Ecto neural progenitor cell (in vitro differentiated cells): ENCODE measurements around the gene BCAS3.
"Not testable (repeated sequence)": the region's sequence is repeated elsewhere in the genome, so short reads cannot be mapped to it uniquely, and the experiment has no call there.

Source experiments
- DNase-seq: peaks from one replicate; pipeline ENCODE4 v3.0.0-alpha.2; 2018; ENCODE audit warnings: low spot score

The BCAS3 gene

DNA sequence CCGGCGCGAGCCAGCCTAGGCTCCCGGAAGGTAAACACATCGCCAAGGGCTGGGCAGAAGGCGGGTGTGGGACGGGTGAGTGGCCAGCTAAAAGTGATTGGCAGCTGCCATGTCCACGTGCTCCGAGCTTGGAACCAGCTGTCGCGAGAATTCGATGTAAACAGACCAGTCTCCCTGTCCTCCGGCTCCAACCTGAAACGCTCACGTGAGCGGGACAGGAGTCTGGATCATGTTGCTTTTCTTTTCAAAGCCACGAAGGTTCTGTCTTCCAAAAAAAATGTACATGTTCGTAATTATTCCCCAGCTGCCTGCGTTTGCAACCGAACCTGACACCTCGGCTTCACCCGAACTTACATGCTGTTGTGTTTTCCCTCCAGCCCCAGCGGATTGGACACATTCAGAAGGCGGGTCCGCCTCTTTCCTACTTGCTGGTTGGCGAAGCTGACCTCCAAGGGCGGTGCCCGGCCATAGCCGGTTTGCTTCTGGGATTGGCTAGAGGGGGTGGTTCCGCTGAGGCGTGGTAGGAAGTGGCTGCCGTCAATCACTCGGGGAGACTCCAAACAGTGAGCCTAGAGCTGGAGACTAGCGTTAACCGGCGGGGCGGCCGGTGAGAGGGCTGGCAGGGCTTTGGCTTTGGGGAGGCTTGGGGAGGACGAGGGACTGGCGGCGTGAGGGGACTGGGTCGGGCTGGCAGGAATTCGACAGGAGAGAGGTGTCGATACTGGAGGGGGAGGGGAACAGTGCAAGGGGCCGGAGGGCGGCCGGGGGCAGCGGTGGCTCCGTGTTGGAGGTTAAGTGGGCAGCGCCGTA, at the start of gene BCAS3:
Gene BCAS3, plus strand, starts transcription at position 544 of the 810 bp plus-strand sequence.
- DNase-seq, result peak; percentile 100

DNA sequence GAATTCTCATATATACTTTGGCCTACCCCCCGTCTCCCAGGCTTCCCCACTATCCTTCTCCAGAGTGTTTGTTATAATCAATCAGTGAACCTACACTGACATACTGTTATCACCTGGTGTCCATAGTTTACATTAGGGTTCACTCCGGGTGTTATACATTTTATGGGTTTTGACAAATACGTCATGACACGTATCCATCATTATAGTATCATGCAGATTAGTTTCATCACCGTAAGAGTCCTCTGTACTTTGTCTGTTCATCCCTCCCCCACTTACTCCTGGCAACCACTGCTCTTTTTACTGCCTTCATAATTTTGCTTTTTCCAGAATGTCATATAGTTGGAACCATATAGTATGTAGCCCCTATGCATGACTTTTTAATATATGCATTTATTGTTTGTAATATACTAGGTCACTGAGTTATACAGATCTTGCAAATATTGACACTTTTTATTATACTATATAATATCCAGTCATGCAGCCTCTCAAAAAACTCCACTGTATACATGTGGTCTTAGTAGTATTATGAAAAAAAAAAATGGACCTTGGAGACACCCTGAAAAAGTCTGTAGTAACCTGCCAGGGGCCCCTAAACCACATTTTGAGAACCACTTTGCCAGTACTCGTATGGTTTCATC, 49.3 kb upstream of the BCAS3 start:
- DNase-seq, result no peak

DNA sequence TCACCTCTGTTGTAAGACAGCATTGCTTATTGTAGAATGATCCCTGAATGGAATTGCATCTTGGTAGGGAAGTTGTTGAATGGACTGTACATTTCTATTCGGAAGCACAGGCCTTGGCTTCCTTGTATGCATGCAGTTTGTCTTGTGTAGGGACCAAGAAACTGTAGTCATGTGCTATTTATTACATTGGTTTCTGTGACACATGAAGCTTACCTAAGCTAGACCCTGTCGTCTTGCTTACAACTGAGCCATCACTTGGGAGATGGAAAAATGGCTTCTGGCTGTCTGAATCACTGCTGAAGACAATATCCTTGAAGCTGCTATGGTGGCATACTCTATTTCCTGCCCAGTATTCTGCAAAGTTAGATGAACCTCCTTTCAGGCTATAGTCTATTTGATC, 48.5 kb upstream of the BCAS3 start:
- DNase-seq, result no peak

DNA sequence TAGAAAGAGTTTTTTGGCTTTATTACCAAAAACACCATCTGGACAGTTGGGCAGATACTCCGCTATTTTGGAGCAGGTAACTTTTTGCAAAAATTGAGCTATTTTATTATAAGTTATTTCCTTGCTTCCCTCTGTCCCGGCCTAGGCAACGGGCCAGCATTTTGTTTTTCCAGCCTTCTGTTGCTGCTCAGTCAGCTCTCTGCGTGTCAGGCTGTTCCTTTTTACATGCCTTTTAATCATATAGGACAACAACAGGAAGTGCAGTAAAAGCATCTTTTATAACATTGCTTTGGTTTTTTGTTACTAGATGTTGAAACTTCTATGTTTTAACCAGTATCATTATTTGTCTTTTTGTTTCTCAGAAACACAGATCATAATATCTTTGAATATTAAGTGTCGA, 47.3 kb upstream of the BCAS3 start:
- no peak for DNase-seq

DNA sequence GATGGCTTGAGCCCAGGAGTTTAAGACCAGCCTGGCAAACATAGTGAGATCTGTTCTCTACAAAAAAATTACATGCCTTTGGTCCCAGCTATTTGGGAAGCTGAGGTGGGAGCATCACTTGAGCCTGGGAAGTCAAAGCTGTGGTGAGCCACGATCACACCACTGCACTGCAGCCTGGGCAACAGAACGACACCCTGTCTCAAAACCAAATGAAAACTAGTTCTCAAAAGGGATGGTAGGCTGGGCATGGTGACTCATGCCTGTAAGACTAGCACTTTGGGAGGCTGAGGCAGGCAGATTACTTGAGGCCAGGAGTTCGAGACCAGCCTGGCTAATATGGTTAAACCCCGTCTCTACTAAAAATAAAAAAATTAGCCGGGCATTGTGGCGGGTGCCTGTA, 46.5 kb upstream of the BCAS3 start:
- DNase-seq, result no peak

DNA sequence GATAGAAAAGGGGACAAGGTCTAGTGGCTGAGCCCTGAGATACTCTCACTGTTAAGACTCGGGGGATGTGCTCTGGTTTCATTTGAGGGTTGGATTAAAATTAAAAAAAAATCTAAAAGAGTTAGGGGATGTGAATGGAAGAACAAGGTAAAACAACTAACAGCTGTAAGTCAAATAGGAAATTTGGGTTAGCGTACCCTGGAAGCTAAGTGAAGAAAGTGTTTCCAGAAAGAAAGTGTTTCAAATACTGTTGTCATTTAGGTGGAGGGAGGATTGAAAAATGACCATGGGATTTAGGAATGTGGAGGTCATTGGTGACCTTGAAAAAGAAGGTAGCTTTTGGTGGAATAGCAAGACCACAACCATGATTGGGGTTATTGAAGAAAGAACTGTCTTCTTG, 40.0 kb upstream of the BCAS3 start:
- DNase-seq, result no peak

DNA sequence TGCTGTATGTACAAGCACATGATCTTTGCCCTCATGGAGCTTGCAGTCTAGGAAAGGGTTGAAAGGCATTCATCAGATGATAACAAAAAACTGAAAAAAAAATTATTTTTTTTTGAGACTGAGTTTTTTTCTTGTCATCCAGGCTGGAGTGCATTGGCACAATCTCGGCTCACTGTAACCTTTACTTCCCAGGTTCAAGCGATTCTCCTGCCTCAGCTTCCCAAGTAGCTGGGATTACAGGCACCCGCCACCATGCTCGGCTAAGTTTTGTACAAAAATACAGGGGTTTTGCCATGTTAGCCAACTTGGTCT, 38.7 kb upstream of the BCAS3 start:
- DNase-seq, result no peak

DNA sequence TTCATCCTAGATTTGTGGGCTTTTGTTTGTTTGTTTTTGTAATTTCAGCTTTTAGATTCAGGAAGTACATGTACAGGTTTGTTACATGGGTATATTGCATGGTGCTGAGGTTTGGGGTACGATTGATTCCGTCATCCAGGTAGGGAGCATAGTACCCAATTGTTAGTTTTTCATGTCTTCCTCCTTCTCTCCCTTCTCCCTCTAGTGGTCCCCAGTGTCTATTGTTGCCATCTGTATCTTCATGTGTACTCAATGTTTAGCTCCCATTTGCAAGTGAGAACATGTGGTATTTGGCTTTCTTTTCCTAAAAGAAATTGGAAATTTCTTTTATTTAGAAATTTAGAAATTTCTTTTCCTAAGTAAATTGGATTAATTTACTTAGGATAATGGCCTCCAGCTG, 37.1 kb upstream of the BCAS3 start:
- no peak for DNase-seq

DNA sequence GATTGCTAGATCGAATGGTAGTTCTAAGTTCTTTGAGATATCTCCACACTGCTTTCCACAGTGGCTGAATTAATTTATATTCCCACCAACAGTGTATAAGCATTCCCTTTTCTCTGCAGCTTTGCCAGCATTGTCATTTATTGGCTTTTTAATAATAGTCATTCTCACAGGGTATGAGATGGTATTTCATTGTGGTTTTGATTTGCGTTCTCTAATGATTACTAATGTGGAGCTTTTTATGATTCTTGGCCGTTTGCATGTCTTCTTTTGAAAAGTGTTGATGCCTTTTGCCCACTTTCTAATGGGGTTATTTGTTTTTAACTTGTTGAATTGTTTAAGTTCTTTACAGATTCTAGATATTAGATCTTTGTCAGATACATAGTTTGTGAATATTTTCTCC, 36.5 kb upstream of the BCAS3 start:
- no peak for DNase-seq

DNA sequence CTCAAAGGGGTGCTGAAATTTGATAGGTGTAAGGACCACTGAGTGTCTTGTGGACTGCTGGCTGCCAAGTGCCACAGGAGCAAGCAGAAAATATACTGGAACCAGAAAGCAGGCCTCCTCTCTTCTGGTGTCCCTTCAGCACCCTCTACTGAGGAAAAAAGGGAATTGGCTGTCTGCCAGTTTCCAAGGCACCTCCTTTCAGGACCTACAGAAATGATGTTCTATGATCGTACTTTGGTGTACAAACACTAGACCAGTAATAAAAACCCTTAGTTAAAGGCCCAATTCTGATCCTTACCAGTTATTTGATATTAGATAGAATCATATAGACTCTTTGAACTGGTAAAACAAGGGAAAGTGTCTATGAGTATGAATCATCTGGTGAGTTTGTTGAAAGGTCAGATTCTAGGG, 35.8 kb upstream of the BCAS3 start:
- DNase-seq, result peak; percentile 59

DNA sequence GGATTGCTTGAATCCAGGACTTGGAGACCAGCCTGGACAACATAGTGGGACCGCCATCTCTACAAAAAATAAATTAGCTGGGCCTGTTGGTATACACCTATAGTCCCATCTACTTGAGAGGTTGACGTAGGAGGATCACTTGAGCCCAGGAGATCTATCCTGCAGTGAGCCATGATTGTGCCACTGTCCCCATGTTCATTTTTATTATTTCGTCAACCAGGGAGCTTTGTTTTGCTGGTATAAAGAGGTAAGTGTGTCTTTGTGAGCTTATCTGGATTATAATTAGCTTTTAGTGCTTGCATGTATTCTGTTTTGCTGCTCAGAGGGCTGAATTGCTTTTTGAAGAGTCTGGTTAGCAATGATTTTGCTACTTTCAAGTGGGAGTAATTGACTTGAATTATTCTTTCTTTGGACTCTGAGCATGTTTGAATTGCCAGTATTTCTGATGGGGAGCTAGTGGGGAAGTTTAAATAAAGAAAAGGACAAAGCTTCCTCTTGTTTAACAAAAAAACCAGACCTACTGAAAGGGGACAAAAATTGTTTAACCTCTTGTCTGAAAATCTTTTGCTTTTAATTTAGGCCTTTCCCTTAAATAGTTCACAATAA, 31.6 kb upstream of the BCAS3 start:
- DNase-seq, result no peak

DNA sequence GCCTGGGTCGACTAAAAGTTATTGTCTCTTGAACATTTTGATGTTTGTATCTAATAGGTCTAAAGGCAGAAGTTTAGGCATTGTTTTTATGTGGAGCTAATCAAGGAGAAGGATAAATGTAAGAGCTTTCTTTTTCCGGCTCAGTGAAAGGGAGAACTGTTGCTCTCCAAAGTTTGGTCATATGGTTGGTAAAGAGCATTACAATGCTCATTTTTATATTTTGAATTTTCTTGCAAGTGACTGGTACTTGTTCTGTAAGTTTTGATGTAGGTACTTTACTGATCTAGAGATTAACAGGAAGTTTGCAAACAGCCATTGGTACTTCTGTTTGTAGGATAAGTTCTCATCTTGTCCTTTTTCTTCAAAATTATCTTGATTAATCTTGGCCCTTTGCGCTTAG, 30.9 kb upstream of the BCAS3 start:
- no peak for DNase-seq

DNA sequence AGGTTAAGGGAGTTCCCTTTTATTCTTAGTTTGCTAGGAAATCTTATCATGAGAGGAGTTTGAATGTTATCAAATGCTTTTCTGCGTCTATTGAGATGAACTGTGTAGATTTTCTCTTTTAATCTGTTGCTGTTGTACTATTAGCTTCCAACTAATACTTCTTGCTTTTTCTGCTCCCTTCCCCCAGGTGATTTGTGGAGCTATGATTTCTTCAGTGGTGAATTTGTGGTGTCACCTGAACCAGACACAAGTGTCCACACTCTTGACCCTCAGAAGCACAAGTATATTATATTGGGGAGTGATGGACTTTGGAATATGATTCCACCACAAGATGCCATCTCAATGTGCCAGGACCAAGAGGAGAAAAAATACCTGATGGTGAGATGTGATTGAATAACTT, 29.9 kb upstream of the BCAS3 start:
- no peak for DNase-seq

DNA sequence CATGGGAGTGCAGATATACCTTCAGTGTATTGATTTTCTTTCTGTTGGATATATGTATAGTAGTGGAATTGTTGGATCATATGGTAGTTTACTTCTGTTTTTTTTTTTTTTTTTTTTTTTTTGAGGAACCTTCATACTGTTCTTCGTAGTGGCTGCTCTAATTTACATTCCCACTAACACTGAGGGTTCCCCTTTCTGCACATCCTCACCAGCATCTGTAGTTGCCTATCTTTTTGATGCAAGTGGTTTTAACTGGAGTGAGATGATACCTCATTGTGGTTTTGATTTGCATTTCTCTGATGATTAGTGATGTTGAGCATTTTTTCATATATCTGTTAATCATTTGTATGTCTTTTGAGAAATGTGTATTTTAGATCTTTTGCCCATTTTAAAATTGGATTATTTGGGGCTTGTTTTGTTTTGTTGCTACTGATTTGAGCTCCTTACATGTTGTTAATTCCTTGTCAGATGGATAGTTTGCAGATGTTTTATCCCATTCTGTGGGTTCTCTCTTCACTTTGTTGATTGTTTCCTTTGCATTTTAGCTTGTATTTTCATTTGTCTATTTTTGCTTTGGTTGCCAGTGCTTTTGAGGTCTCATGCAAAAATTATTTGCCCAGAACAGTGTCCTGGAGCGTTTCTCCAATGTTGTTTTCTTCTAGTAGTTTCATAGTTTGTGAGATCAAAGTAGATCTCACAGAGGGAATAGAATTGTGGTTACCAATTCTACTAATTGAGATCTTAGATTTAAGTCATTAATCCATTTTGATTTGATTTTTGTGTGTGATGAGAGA, 25.0 kb upstream of the BCAS3 start:
- no peak for DNase-seq

DNA sequence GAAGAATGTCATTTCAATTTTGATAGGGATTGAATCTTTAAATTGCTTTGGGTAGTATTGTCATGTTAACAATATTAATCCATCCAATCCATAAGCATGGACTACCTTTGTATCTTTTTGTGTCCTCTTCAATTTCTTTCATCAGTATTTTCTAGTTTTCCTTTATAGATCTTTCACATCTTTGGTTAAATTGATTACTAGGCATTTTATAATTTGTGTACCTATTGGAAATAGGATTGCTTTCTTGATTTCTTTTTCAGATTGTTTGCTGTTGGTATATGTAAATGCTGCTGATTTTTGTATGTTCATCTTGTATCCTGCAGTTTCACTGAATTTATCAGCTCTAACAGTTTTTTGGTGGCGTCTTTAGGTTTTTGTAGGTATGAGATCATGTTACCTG, 24.1 kb upstream of the BCAS3 start:
- DNase-seq, result no peak

DNA sequence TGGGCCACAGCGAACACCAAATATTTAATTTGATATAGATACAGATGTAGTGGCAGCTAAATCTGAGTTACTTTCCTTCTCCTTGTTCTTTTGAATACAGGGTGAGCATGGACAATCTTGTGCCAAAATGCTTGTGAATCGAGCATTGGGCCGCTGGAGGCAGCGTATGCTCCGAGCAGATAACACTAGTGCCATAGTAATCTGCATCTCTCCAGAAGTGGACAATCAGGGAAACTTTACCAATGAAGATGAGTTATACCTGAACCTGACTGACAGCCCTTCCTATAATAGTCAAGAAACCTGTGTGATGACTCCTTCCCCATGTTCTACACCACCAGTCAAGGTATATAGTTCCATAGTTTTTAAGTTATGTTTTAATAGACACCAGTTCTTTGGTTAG, 21.2 kb upstream of the BCAS3 start:
- no peak for DNase-seq

DNA sequence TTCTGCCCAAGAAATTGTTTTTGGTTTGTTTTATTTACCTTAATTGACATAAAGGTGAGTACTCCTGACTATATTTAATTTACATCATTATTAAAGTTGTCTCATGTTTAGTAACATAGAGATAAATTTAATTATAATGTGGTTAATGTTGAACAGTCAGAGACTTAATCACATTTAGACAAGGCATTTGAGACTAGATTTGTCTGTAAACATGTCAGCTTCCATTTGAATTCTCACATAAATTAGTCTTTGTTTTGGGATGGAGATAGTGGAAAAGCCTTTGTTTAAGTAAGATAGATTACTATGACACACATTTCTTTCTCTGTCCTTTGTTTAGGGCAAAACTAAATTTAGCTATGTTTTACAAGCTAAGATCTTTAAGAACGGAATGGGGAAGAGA, 18.5 kb upstream of the BCAS3 start:
- no peak for DNase-seq

DNA sequence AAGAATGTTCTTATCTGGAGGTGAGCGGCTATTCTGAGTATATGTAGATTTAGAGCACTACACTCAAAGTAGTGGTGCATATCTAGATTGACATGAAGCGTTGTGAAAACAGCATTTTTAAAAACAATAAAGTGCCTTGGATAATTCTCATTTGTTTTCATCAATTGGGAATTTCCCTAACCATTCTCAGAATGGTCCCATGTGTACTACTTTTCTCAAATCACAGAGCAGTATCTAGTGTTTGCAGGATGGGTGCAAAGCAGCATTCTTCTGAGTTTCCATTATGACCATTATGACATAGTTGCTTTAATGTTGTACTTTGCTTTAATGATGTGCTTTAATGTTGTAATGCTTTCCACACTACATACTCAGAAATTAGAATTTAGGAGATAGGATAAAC, 16.2 kb upstream of the BCAS3 start:
- no peak for DNase-seq

DNA sequence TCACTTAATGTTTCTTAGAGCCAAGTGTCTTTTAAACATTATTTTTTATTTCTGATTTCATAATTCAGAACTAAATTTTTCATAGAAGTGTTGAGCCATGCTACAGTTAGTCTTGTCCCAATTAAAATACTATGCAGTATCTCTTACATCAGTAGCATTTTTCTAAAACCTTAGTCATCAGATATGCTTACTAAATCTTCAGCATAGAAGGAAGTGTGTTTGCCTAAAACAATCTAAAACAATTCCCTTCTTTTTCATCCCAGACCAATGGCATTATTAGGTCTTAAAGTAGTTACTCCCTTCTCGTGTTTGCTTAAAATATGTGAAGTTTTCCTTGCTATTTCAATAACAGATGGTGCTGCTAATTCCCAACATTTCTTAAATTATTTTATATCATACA, 13.6 kb upstream of the BCAS3 start:
- DNase-seq, result no peak

DNA sequence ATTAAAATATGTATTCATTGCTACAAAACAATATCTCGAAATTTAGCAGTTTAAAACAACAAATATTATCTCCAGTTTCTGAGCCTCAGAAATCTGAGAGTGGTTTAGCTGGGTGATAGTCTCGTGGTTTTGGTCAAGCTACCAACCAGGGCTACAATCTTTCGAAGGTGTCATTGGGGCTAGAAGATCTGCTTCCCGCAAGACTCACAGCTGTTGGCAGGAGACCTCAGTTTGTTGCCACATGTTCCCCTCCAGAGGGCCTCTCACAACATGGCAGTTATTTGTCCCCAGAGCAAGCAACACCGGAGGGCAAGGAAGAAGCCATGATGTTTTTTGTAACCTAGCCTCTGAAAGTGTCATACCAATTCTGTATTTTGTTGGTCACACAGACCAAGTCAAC, 12.0 kb upstream of the BCAS3 start:
- DNase-seq, result no peak

DNA sequence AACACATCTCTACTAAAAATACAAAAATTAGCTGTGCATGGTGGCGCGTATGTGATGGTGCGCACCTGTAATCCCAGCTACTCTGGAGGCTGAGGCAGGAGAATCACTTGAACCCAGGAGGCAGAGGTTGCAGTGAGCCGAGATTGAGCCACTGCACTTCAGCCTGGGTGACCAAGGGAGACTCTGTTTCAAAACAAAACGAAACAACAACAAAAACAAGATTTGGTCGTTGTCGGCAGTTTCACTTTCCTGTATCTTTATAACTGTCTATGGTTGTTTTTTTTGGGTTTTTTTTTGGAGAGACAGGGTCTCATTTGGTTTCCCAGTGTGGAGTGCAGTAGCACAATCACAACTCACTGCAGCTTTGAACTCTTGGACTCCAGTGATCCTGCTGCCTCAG, 8.9 kb upstream of the BCAS3 start:
- not testable (repeated sequence) for DNase-seq

DNA sequence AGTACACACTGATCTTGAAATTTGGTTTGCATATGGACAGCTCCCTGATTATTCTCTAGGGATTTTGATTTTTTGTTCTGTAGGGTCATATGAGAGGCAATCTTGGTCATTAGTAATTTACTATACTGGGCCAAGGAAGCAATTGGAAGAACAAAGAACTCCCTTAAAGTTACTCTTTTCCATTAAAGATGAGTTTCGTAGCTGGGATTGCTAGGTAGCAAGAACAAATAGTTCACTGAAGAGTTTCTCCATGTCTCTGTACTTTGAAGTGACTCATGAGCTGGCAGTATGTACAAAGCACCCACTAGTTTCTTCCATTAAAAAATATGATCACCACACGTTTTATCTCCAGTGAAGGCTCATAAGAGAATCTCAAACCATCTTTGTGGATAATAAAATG, 6.2 kb upstream of the BCAS3 start:
- no peak for DNase-seq

DNA sequence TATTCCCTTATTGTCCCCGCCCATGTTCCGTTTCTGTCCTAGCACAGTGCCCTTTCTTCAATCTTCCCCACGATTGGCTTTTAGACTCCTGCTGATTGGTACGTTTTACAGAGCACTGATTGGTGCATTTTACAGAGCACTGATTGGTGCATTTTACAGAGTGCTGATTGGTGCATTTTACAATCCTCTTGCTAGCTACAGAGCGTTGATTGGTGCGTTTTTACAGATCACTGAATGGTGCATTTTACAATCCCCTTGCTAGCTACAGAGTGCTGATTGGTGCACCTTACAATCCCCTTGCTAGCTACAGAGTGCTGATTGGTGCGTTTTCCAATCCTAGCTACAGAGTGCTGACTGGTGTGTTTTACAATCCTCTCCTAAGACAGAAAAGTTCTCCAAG, 3.0 kb upstream of the BCAS3 start:
- not testable (repeated sequence) for DNase-seq
